H9 (cell line): ENCODE data around the gene RALGAPA1. TPM values are rescaled to one million over a fixed set of nuclear protein-coding genes. Genes with fewer than 3 reads are reported as not detected.

Experiments
- DNase-seq: peaks from one replicate; pipeline ENCODE4 v3.0.0-alpha.2; 2017
- H2AFZ ChIP-seq: one replicate; pipeline ENCODE4 v1.6.1; 2013; ENCODE audit warnings: mild to moderate bottlenecking, low read length, control low read depth, moderate library complexity
- H2AK5ac ChIP-seq: 2 replicates; pipeline ENCODE4 v1.6.1; 2013; ENCODE audit warnings: low read length, control low read depth, mixed read lengths; ENCODE audit not compliant: insufficient read length
- H2BK120ac ChIP-seq: one replicate; pipeline ENCODE4 v1.6.1; 2013; ENCODE audit warnings: low read depth, mild to moderate bottlenecking, low read length, control low read depth, inconsistent platforms; ENCODE audit not compliant: poor library complexity, severe bottlenecking
- H2BK12ac ChIP-seq: 2 replicates; pipeline ENCODE4 v1.6.1; 2013; ENCODE audit warnings: low read length, control low read depth, mixed read lengths, low read depth; ENCODE audit not compliant: insufficient read length
- H2BK15ac ChIP-seq: 2 replicates; pipeline ENCODE4 v1.6.1; 2013; ENCODE audit warnings: low read depth, low read length, control low read depth
- H2BK20ac ChIP-seq: one replicate; pipeline ENCODE4 v1.6.1; 2013; ENCODE audit warnings: low read depth, mild to moderate bottlenecking, low read length, control low read depth, inconsistent platforms; ENCODE audit not compliant: poor library complexity, severe bottlenecking
- H2BK5ac ChIP-seq: 2 replicates; pipeline ENCODE4 v1.6.1; 2013; ENCODE audit warnings: low read length, control low read depth, mixed read lengths; ENCODE audit not compliant: insufficient read length
- H3K14ac ChIP-seq: 2 replicates; pipeline ENCODE4 v1.6.1; 2013; ENCODE audit warnings: low read length, control low read depth; ENCODE audit not compliant: insufficient read depth
- H3K18ac ChIP-seq: 2 replicates; pipeline ENCODE4 v1.6.1; 2013; ENCODE audit warnings: low read depth, mild to moderate bottlenecking, mixed read lengths, low read length, control low read depth; ENCODE audit not compliant: insufficient read length
- H3K23ac ChIP-seq: 2 replicates; pipeline ENCODE4 v1.6.1; 2013; ENCODE audit warnings: low read length, control low read depth, mixed read lengths, low read depth; ENCODE audit not compliant: insufficient read length
- H3K23me2 ChIP-seq: 2 replicates; pipeline ENCODE4 v1.6.1; 2013; ENCODE audit warnings: low read depth, mild to moderate bottlenecking, mixed read lengths, low read length, control low read depth; ENCODE audit not compliant: insufficient read length, poor library complexity, severe bottlenecking
- H3K27ac ChIP-seq: 2 replicates; pipeline ENCODE4 v1.5.1; 2013; ENCODE audit warnings: low read length, control low read depth, mixed read lengths, low read depth; ENCODE audit not compliant: insufficient read length
- H3K27me3 ChIP-seq: 2 replicates; pipeline ENCODE4 v1.6.1; 2013; ENCODE audit warnings: low read length, control low read depth, inconsistent platforms; ENCODE audit not compliant: insufficient read depth
- H3K4ac ChIP-seq: 2 replicates; pipeline ENCODE4 v1.6.1; 2013; ENCODE audit warnings: low read depth, mild to moderate bottlenecking, control low read depth, inconsistent platforms, low read length, moderate library complexity
- H3K4me1 ChIP-seq: 2 replicates; pipeline ENCODE4 v1.6.1; 2013; ENCODE audit warnings: low read length, control low read depth, inconsistent platforms; ENCODE audit not compliant: insufficient read depth
- H3K4me2 ChIP-seq: 2 replicates; pipeline ENCODE4 v1.6.1; 2013; ENCODE audit warnings: low read length, control low read depth, mixed read lengths; ENCODE audit not compliant: insufficient read length, insufficient read depth
- H3K56ac ChIP-seq: 2 replicates; pipeline ENCODE4 v1.6.1; 2013; ENCODE audit warnings: low read depth, mild to moderate bottlenecking, mixed read lengths, low read length, control low read depth; ENCODE audit not compliant: insufficient read length
- H3K79me1 ChIP-seq: 2 replicates; pipeline ENCODE4 v1.6.1; 2013; ENCODE audit warnings: low read depth, mild to moderate bottlenecking, moderate library complexity, low read length, control low read depth, inconsistent platforms; ENCODE audit not compliant: insufficient read depth, poor library complexity, severe bottlenecking
- H3K79me2 ChIP-seq: 2 replicates; pipeline ENCODE4 v1.6.1; 2013; ENCODE audit warnings: low read length, control low read depth, inconsistent platforms; ENCODE audit not compliant: insufficient read depth
- H3K9ac ChIP-seq: 2 replicates; pipeline ENCODE4 v1.6.1; 2013; ENCODE audit warnings: low read length, control low read depth, mixed read lengths; ENCODE audit not compliant: insufficient read length; ENCODE audit errors: extremely low read depth
- H3K9me3 ChIP-seq: one replicate; pipeline ENCODE4 v1.6.1; 2013; ENCODE audit warnings: low read depth, low read length, inconsistent platforms; ENCODE audit not compliant: control insufficient read depth
- H3T11ph ChIP-seq: one replicate; pipeline ENCODE4 v1.6.1; 2013; ENCODE audit warnings: mild to moderate bottlenecking, low read length, control low read depth, inconsistent platforms
- H4K20me1 ChIP-seq: one replicate; pipeline ENCODE4 v1.6.1; 2013; ENCODE audit not compliant: control insufficient read depth, insufficient read length, insufficient read depth
- H4K5ac ChIP-seq: 2 replicates; pipeline ENCODE4 v1.6.1; 2013; ENCODE audit warnings: low read depth, mild to moderate bottlenecking, mixed read lengths, low read length, control low read depth; ENCODE audit not compliant: insufficient read length
- H4K8ac ChIP-seq: replicated peaks from 2 replicates; pipeline ENCODE4 v1.6.1; 2013; ENCODE audit warnings: low read length, control low read depth, mixed read lengths, low read depth; ENCODE audit not compliant: insufficient read length
- H4K91ac ChIP-seq: 2 replicates; pipeline ENCODE4 v1.6.1; 2013; ENCODE audit warnings: low read depth, mild to moderate bottlenecking, moderate library complexity, mixed read lengths, low read length, control low read depth; ENCODE audit not compliant: insufficient read length
- H3K27ac Mint-ChIP-seq, 3 experiments: 2 replicates in 2 of 3; 3 replicates in 1 of 3; pipeline ENCODE4 v1.8.0; 2020 to 2021; ENCODE audit warnings: mixed read lengths in 3 of 3, mild to moderate bottlenecking in 1 of 3, moderate library complexity in 1 of 3
- H3K27me3 Mint-ChIP-seq: 2 replicates; pipeline ENCODE4 v1.8.0; 2021; ENCODE audit warnings: low read depth, mild to moderate bottlenecking, moderate library complexity, mixed read lengths
- H3K36me3 Mint-ChIP-seq, 3 experiments: 2 replicates in 2 of 3; 3 replicates in 1 of 3; pipeline ENCODE4 v1.8.0; 2020 to 2021; ENCODE audit warnings: low read depth in 3 of 3, mixed read lengths in 3 of 3; ENCODE audit not compliant: insufficient read depth in 1 of 3
- H3K4me1 Mint-ChIP-seq, 2 experiments: 2 replicates each; pipeline ENCODE4 v1.8.0; 2020; ENCODE audit warnings: mixed read lengths in 2 of 2
- H3K4me3 Mint-ChIP-seq, 2 experiments: 2 replicates in 1 of 2; 3 replicates in 1 of 2; pipeline ENCODE4 v1.8.0; 2020 to 2021; ENCODE audit warnings: mild to moderate bottlenecking in 2 of 2, mixed read lengths in 2 of 2, moderate library complexity in 1 of 2
- H3K9me3 Mint-ChIP-seq, 2 experiments: 2 replicates in 1 of 2; 3 replicates in 1 of 2; pipeline ENCODE4 v1.8.0; 2020; ENCODE audit warnings: mild to moderate bottlenecking in 2 of 2, mixed read lengths in 2 of 2, moderate library complexity in 1 of 2
- CTCF ChIP-seq: fragments of 200-600 bp; sonication (generic); conservative IDR thresholded peaks from 3 replicates; pipeline ENCODE4 v1.8.0; 2021; ENCODE audit warnings: antibody characterized with exemption, mild to moderate bottlenecking
- WGBS: extraction: QIAGEN DNeasy Blood & Tissue Kit; methylation state at CpG from one replicate; pipeline ENCODE4 v1.1.7; 2013; ENCODE audit warnings: missing lambda C conversion rate, low lambda C conversion rate, mixed read lengths; ENCODE audit not compliant: insufficient read length; ENCODE audit errors: extremely low coverage; 5-methylcytosine and 5-hydroxymethylcytosine counted together
- total RNA-seq: library from RNA; stranded (reverse); gene quantifications from 2 replicates; pipeline ENCODE4 v1.2.1, GENCODE V29; 2021

The RALGAPA1 gene
- total RNA-seq, 1 experiment from 2014 or later: 29.8 TPM

GRCh38 chr14:35531960-35532747 lies 276.9 kb downstream of the RALGAPA1 start:
- no peak overlapping the region for H3K14ac ChIP-seq
- H2AK5ac ChIP-seq: no peak overlapping the region
- WGBS: no CpG with 5 or more reads among the region's 1 CpG
- no peak overlapping the region for H2BK5ac ChIP-seq
- no peak overlapping the region for H3K56ac ChIP-seq
- no peaks in the 10 kb centered on the region for H3K79me2 ChIP-seq
- no peak overlapping the region for H3K27ac ChIP-seq
- H4K5ac ChIP-seq: no peak overlapping the region
- H3K23me2 ChIP-seq: peaks cover 9% of the 10 kb centered on the region
- H4K8ac ChIP-seq: no peak overlapping the region
- no peak overlapping the region for H3K4ac ChIP-seq
- no peak overlapping the region for H2BK20ac ChIP-seq
- H4K20me1 ChIP-seq: no peaks in the 10 kb centered on the region
- no peak overlapping the region for H3K9ac ChIP-seq
- Mint-ChIP-seq H3K4me3 (no peak overlapping the region), H3K36me3 (no peaks in the 10 kb centered on the region), H3K9me3 (no peaks in the 10 kb centered on the region), H3K27ac (no peak overlapping the region), H3K27me3 (peaks cover 94% of the 10 kb centered on the region), H3K4me1 (peaks cover 9 to 10% of the 10 kb centered on the region in 2 experiments; a peak in 2 of 4 replicates)
- H2AFZ ChIP-seq: no peak overlapping the region
- no peak overlapping the region for H3K4me2 ChIP-seq
- H3K18ac ChIP-seq: no peak overlapping the region
- no peaks in the 10 kb centered on the region for H3K79me1 ChIP-seq
- no peak overlapping the region for H4K91ac ChIP-seq
- H3K23ac ChIP-seq: no peak overlapping the region
- no peaks in the 10 kb centered on the region for H3K9me3 ChIP-seq
- H3K4me1 ChIP-seq: no peaks in the 10 kb centered on the region
- no peak for TF ChIP-seq CTCF
- no peak overlapping the region for H2BK120ac ChIP-seq
- no peak for DNase-seq
- no peak overlapping the region for H2BK12ac ChIP-seq
- peaks cover 23% of the 10 kb centered on the region for H3K27me3 ChIP-seq
- H3T11ph ChIP-seq: no peak overlapping the region
- H2BK15ac ChIP-seq: no peak overlapping the region
